Left renal pelvis (tissue), 4 donors: ENCODE data around the gene SPINT1. TPM values are rescaled to one million over a fixed set of nuclear protein-coding genes. Genes with fewer than 3 reads are reported as not detected.
A peak's percentile ranks its signal among the peaks of the same experiment; 100 is the strongest.

Source experiments
- DNase-seq, 4 donors: peaks; one replicate each; pipeline ENCODE4 v3.0.0-alpha.2; 2013; ENCODE audit warnings: low read depth in 4 of 4, low spot score in 3 of 4
- polyA plus RNA-seq, 4 donors: library from polyadenylated mRNA; unstranded; fragments of 120-200 nt; gene quantifications; one replicate each; pipeline ENCODE4 v1.2.1, GENCODE V29; 2013; ENCODE audit not compliant: insufficient read length in 4 of 4

The SPINT1 gene
- polyA plus RNA-seq, result 10 to 100 TPM in 3 of 4 donors, 1 to 10 TPM in 1; 2.7 to 70.8 (median 65.9) TPM

- DNase-seq, result no peak
Measured at GRCh38 chr15:40843885-40844695, at the start of gene SPINT1. Gene SPINT1, plus strand, starts transcription at chr15:40844048. Its CDS starts 507 bp downstream, at chr15:40844555.

DNA sequence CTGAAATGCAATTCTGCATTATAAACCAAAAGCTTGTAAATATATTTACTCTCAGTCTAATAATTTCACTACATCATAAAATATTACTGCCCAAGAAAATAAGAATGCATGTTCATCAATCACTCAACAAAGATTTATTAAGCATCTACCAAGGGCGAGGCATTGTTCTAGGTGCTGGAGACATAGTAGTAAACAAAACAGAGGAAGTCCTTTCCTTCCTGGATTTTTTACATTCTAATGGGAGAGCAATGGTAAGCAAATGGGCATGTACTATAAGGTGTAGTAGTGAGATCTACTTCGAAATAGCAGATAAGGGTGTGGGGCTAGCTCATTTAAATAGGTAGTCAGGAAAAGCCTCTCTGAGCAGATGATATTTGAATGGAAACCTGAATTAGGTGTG lies 47.8 kb upstream of the SPINT1 start:
- no peak for DNase-seq

- no peak for DNase-seq
Measured at GRCh38 chr15:40796512-40796911, 47.3 kb upstream of the SPINT1 start.

DNA sequence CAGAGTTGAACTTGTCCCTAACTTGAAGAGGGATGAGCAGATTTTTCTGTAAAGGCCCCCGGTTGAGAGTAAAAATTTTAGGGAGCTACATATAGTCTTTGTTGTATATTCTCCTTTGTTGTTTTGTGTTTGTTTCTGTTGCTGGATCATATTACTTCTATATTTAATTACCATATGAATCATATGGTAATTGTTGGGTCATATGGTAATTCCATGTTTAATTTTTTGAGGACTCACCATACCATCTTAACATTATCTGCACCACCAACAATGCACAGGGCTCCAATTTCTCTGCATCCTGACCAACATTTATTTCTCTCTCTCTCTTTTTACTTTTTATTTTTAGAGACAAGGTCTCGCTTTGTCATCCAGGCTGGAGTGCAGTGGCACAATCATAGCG lies 44.3 kb upstream of the SPINT1 start:
- no peak for DNase-seq

- DNase-seq, result no peak
Measured at GRCh38 chr15:40803076-40803475, 40.8 kb upstream of the SPINT1 start.

GRCh38 chr15:40803688-40804087 lies 40.2 kb upstream of the SPINT1 start:
- no peak for DNase-seq

GRCh38 chr15:40806672-40807027 lies 37.2 kb upstream of the SPINT1 start:
- DNase-seq, result no peak

DNA sequence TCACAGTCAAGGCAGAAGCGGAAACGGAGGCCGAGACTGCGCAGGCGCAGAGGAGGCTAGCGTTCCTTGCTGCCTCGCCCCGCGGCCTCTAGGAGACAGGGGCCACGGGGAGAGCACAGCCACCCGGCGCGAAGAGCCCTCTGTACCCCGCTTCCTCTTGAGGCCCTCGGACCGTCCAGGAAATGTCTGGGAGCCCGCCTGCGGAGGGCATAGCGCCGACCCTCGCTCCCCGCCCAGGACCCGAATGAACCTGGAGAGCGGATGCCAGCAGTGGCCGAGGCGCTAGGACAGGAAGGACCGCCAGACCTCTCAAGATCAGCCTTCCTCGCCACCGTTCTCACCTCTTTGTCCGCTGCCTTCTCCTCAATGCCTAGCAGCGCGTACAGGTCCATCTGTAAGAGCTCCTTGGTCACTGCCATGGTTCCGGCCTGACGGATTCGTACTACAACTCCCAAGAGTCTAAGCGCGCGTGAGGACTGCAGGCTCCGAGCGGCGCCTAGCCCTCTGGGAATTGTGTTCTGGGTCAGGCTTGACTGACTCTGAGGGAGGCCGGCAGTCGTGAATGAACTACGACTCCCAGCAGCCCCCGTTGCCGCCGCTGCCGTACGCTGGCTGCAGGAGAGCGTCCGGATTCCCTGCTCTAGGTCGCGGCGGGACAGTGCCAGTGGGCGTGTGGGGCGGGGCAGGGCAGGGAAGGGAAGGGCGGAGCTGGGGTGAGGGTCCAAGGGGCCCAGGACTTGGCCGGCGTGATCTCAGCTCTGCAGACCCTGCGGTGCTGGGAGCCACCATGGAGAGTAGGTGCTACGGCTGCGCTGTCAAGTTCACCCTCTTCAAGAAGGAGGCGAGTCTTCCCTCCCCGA lies 36.6 kb upstream of the SPINT1 start, which contains the start of the genes DNAJC17 and ZFYVE19:
Gene DNAJC17, minus strand, starts transcription at position 446 of the 860 bp plus-strand sequence. Its CDS starts 27 bp downstream, at position 419.
Gene ZFYVE19, plus strand, starts transcription at position 62 of the 860 bp plus-strand sequence. Its CDS starts 501 bp downstream, at position 563.
- peak; percentile 94 to 97 (median 94) for DNase-seq

DNA sequence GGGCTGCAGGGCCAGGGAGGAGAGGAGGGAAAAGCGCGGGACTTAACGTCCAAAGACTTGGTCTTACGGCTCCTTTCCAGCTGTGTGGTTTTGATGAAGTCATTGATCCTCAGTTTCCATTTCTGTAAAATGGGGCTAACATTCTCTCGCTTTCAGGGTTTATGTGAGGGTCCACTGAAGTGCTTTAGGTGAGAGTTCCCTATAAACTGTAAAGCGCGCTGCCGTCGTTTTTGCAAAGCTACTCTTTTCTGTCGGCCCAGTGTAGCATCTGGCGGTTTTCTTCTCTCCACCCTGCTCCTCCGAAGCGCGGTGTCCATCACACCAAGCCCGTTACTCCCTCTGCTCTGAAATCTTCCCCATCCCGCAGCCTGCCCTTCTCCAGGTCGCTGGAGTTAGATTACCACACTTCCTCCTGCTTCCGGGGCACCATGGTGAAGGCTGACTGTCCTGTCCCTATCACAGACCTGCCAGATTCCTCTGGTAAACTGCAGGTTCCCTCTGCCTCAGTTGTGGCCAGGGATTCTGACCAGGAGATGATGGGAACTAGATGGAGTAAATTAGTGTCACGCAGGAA lies 35.9 kb upstream of the SPINT1 start:
- peak in 1 of 4 donors; percentile 36 for DNase-seq

DNA sequence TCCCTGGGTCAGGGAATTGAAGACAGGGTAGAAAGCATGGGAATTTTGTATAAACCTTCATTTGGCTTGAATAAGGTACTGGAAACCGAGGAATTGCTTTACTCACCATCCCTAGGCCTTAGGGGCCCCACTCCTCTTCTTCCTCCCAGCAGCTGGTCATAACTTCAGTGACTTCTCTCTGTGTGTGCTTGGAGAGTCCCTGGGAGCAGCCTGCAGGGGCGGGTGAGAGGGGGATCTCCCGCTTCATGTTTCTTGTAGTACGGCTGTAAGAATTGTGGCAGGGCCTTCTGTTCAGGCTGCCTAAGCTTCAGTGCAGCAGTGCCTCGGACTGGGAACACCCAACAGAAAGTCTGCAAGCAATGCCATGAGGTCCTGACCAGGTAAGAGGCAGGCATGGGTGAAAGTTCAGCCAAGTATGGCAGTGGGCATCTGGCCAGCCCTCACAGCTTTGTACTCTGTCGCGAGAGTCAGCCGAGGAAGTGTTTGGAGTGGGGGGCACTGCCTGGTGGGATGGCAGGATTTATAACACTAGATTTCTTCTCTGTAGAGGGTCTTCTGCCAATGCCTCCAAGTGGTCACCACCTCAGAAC lies 34.9 kb upstream of the SPINT1 start:
- no peak for DNase-seq

DNA sequence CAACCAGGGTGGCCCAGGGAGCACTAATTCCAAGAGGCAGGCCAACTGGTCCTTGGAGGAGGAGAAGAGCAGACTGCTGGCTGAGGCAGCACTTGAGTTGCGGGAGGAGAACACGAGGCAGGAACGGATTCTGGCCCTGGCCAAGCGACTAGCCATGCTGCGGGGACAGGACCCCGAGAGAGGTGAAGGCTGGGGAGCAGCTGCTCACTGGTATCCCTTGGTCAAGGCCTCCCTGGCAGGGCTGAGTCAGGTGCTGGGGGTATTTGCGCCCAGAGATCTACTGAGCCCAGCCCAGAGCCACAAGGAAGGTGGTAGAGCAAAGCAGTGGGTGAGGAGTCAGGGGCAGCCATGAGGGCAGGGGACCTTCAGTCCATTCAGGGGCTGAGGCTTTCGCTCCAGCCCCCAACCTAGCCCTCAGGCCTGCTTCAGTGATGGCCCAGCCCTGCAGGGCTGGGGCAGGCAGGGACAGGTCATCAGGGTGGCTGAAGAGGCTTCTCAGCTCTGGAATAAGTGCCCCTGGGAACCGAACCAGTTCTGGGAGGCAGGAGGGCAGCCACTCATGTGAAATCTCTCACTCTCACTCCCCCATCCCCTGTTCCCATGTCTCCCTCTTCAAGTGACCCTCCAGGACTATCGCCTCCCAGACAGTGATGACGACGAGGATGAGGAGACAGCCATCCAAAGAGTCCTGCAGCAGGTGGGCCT lies 31.0 kb upstream of the SPINT1 start:
- no peak for DNase-seq

- DNase-seq, result peak; percentile 16 to 39 (median 24)
Measured at GRCh38 chr15:40815042-40815698, 28.7 kb upstream of the SPINT1 start.

GRCh38 chr15:40819048-40819447 lies 24.8 kb upstream of the SPINT1 start:
- DNase-seq, result no peak

DNA sequence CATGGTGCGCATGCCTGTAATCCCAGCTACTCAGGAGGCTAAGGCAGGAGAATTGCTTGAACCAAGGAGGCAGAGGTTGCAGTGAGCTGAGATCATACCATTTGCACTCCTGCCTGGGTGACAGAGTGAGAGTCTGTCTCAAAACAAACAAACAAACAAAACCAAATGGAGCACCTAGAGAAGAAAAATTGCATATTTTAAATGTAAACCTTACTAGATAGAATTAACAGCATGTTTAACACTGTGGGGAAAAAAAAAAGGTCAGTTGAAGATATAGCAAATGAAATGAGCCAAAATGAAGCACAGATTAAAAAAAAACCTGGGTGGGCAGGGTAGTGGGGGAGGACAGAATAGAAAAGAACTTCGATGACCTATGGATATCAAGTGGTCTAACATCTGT lies 22.7 kb upstream of the SPINT1 start:
- DNase-seq, result no peak

- no peak for DNase-seq
Measured at GRCh38 chr15:40823572-40824343, 20.1 kb upstream of the SPINT1 start.

DNA sequence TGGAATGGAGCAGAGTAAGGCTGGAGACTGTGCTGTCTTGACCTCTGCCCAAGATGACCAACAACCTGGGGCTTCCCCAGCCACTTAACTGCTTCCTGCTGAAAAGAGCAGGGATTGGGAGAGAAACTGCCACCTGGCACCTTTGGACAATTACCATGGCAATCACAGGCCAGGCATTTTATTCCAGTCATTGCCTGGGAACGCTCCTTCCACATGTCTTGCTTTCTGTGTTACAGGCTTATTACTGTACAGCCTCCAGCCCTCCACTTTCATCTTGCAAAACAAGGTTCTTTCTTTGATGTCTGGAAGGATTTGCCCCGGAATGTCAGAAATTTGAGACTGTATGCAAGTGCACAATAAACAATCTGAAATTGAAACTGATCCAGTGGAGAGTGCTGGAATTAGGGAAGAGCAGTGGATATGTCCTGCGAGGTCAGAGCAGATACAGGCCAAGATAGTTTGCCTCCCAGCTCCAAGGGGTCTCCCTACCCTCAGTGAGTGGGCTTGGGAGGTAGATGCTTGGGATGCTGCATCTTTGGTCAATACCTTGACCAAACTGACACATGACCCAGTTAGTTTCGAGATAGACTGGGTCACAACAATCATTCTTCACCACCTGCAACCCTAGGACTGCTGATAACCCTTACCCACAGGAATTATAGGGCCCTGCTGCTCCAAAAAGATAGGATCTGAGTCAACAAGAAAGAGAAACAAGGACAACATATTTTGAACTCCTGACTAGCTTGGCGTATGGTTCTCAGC lies 18.0 kb upstream of the SPINT1 start:
- no peak for DNase-seq

DNA sequence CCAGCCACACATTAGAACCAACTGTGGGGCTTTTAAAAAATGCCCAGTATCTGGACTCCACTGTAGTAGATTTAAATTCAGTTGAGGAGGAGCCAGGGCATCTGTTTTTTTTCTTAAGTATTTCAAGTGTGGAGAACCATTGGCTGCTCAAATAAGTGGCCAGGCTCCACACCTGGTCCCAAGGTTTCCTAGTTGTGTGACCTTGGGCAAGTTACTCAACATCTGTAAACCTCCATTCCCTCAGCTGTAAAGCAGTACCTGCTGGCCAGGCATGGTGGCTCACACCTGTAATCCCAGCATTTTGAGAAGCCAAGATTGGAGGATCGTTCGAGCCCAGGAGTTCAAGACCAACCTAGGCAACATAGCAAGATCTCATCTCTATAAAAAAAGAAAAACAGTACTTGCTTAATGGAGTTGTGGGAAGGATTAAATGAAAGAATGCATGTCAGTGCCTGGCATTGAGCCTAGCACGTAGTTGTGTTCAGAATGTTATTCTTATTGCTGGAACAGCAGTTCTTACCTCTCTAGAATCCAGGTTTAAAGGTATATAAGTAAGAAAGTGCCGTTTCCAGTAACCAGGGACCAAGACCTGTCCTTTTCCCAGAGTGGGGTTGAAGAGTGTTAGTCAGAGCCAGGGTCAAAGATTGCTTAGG lies 17.3 kb upstream of the SPINT1 start:
- DNase-seq, result no peak
